Mammary epithelial cell (primary cell): Measurements from ENCODE around the gene USP22.

Source experiments
- CTCF ChIP-seq, 2 donors: IDR thresholded peaks in 1 of 2; conservative IDR thresholded peaks in 1 of 2; 2 replicates each; pipeline ENCODE4 v1.5.1; 2011 to 2012; ENCODE audit warnings: inconsistent platforms in 2 of 2, low read length in 2 of 2, mild to moderate bottlenecking in 2 of 2, control low read depth in 1 of 2, low read depth in 1 of 2; ENCODE audit not compliant: insufficient read depth in 1 of 2; ENCODE audit errors: extremely low read depth in 1 of 2
- EZH2 ChIP-seq: IDR thresholded peaks from 2 replicates; pipeline ENCODE4 v1.6.1; 2012; ENCODE audit warnings: low read length, inconsistent platforms, borderline replicate concordance

- no peak for TF ChIP-seq CTCF (conservative IDR thresholded peaks at IDR 0.05 in 1 of 2, IDR thresholded peaks at IDR 0.05 in 1 of 2; ENCODE audit: extremely low read depth in 1 of 2, insufficient read depth in 1 of 2, low read depth in 1 of 2, low read length in 2 of 2)
- no peak for TF ChIP-seq EZH2
These were observed 27.2 kb downstream of the USP22 start for GRCh38 chr17:21015564-21015963.
